Measurements from ENCODE around the gene MAGI2.

Gene MAGI2

GRCh38 chr7:77985974-77986339 lies 1467.5 kb downstream of the MAGI2 start:
- Mint-ChIP-seq H3K27ac (ENCODE audit: low read depth) (no peak overlapping the region), H3K9me3 (no peaks in the 10 kb centered on the region), H3K4me1 (peaks cover 6% of the 10 kb centered on the region), H3K36me3 (ENCODE audit: insufficient read depth) (peaks cover 3% of the 10 kb centered on the region), H3K4me3 (no peak overlapping the region), H3K27me3 (peaks cover 21% of the 10 kb centered on the region)
- no peak for ATAC-seq (replicated peaks; ENCODE audit: extremely low read depth, poor library complexity, severe bottlenecking)
- DNase-seq (ENCODE audit: low spot score in 2 of 2) = no peak

- Mint-ChIP-seq H3K4me3 (no peak overlapping the region), H3K36me3 (ENCODE audit: insufficient read depth) (peaks cover 3% of the 10 kb centered on the region), H3K27ac (ENCODE audit: low read depth) (no peak overlapping the region), H3K27me3 (peaks cover 17% of the 10 kb centered on the region), H3K4me1 (peaks cover 6% of the 10 kb centered on the region), H3K9me3 (no peaks in the 10 kb centered on the region)
- DNase-seq (ENCODE audit: low spot score in 2 of 2) (no peak), ATAC-seq (replicated peaks; ENCODE audit: extremely low read depth, poor library complexity, severe bottlenecking) (no peak)
Observed at GRCh38 chr7:77985232-77985973, 1468.1 kb downstream of the MAGI2 start.

GRCh38 chr7:77983973-77984372 lies 1469.5 kb downstream of the MAGI2 start:
- no peak for DNase-seq (ENCODE audit: low spot score in 2 of 2)
- peaks cover 6% of the 10 kb centered on the region for H3K4me1 Mint-ChIP-seq
- no peak overlapping the region for H3K4me3 Mint-ChIP-seq
- no peaks in the 10 kb centered on the region for H3K9me3 Mint-ChIP-seq
- peaks cover 3% of the 10 kb centered on the region for H3K36me3 Mint-ChIP-seq (ENCODE audit: insufficient read depth)
- ATAC-seq (replicated peaks; ENCODE audit: extremely low read depth, poor library complexity, severe bottlenecking) = no peak
- peaks cover 17% of the 10 kb centered on the region for H3K27me3 Mint-ChIP-seq
- H3K27ac Mint-ChIP-seq (ENCODE audit: low read depth) = no peak overlapping the region

- H3K36me3 Mint-ChIP-seq (ENCODE audit: insufficient read depth) = peaks cover 3% of the 10 kb centered on the region
- H3K27me3 Mint-ChIP-seq = peaks cover 17% of the 10 kb centered on the region
- H3K4me3 Mint-ChIP-seq = peak overlapping the region; percentile 11
- ATAC-seq (replicated peaks; ENCODE audit: extremely low read depth, poor library complexity, severe bottlenecking) (no peak), DNase-seq (ENCODE audit: low spot score in 2 of 2) (no peak)
- H3K27ac Mint-ChIP-seq (ENCODE audit: low read depth) = no peak overlapping the region
- H3K4me1 Mint-ChIP-seq = peaks cover 6% of the 10 kb centered on the region
- no peaks in the 10 kb centered on the region for H3K9me3 Mint-ChIP-seq
Observed at GRCh38 chr7:77982926-77983550, 1470.4 kb downstream of the MAGI2 start.

GRCh38 chr7:77980087-77980713 lies 1473.3 kb downstream of the MAGI2 start:
- Mint-ChIP-seq H3K27ac (ENCODE audit: low read depth) (no peak overlapping the region), H3K4me3 (no peak overlapping the region), H3K36me3 (ENCODE audit: insufficient read depth) (peaks cover 3% of the 10 kb centered on the region), H3K4me1 (peaks cover 6% of the 10 kb centered on the region), H3K9me3 (no peaks in the 10 kb centered on the region), H3K27me3 (peaks cover 17% of the 10 kb centered on the region)
- DNase-seq (ENCODE audit: low spot score in 2 of 2) (no peak), ATAC-seq (replicated peaks; ENCODE audit: extremely low read depth, poor library complexity, severe bottlenecking) (no peak)

- Mint-ChIP-seq H3K36me3 (ENCODE audit: insufficient read depth) (peaks cover 3% of the 10 kb centered on the region), H3K4me3 (no peak overlapping the region), H3K27me3 (peaks cover 17% of the 10 kb centered on the region), H3K9me3 (no peaks in the 10 kb centered on the region), H3K4me1 (peaks cover 6% of the 10 kb centered on the region), H3K27ac (ENCODE audit: low read depth) (no peak overlapping the region)
- DNase-seq (ENCODE audit: low spot score in 2 of 2) (no peak), ATAC-seq (replicated peaks; ENCODE audit: extremely low read depth, poor library complexity, severe bottlenecking) (no peak)
Observed at GRCh38 chr7:77979219-77979618, 1474.2 kb downstream of the MAGI2 start.

GRCh38 chr7:77975672-77976480 lies 1477.6 kb downstream of the MAGI2 start:
- H3K36me3 Mint-ChIP-seq (ENCODE audit: insufficient read depth) = no peaks in the 10 kb centered on the region
- no peak for DNase-seq (ENCODE audit: low spot score in 2 of 2)
- no peaks in the 10 kb centered on the region for H3K27me3 Mint-ChIP-seq
- no peak for ATAC-seq (replicated peaks; ENCODE audit: extremely low read depth, poor library complexity, severe bottlenecking)
- no peaks in the 10 kb centered on the region for H3K4me1 Mint-ChIP-seq
- H3K4me3 Mint-ChIP-seq = no peak overlapping the region
- no peaks in the 10 kb centered on the region for H3K9me3 Mint-ChIP-seq
- H3K27ac Mint-ChIP-seq (ENCODE audit: low read depth) = no peak overlapping the region

- Mint-ChIP-seq H3K27ac (ENCODE audit: low read depth) (no peak overlapping the region), H3K4me1 (no peaks in the 10 kb centered on the region), H3K27me3 (no peaks in the 10 kb centered on the region), H3K9me3 (no peaks in the 10 kb centered on the region), H3K36me3 (ENCODE audit: insufficient read depth) (peaks cover 1% of the 10 kb centered on the region), H3K4me3 (no peak overlapping the region)
- DNase-seq (ENCODE audit: low spot score in 2 of 2) (no peak), ATAC-seq (replicated peaks; ENCODE audit: extremely low read depth, poor library complexity, severe bottlenecking) (no peak)
Observed at GRCh38 chr7:77971726-77972125, 1481.7 kb downstream of the MAGI2 start.

GRCh38 chr7:77967429-77967828 lies 1486.0 kb downstream of the MAGI2 start:
- H3K4me1 Mint-ChIP-seq = no peaks in the 10 kb centered on the region
- H3K9me3 Mint-ChIP-seq = no peaks in the 10 kb centered on the region
- H3K4me3 Mint-ChIP-seq = no peak overlapping the region
- peaks cover 1% of the 10 kb centered on the region for H3K36me3 Mint-ChIP-seq (ENCODE audit: insufficient read depth)
- H3K27ac Mint-ChIP-seq (ENCODE audit: low read depth) = no peak overlapping the region
- DNase-seq (ENCODE audit: low spot score in 2 of 2) (no peak), ATAC-seq (replicated peaks; ENCODE audit: extremely low read depth, poor library complexity, severe bottlenecking) (no peak)
- no peaks in the 10 kb centered on the region for H3K27me3 Mint-ChIP-seq

Measured in central memory CD8-positive, alpha-beta T cell (primary cell).